RWPE2 (cell line): Measurements from ENCODE around the gene LGALS9.
"Not testable (repeated sequence)": the region's sequence is repeated elsewhere in the genome, so short reads cannot be mapped to it uniquely, and the experiment has no call there.

Source experiments
- ATAC-seq: fragments of 200-7000 bp; cut with Tn5 transposase; 3 replicates; pipeline ENCODE4 v1.9.1; 2021; ENCODE audit warnings: low read depth
- DNase-seq: peaks from one replicate; pipeline ENCODE4 v3.0.0-alpha.2; 2020; ENCODE audit warnings: low spot score
- H3K27ac ChIP-seq: fragments of 450-650 bp; 2 replicates; pipeline ENCODE4 v1.5.1; 2017; ENCODE audit warnings: mild to moderate bottlenecking; ENCODE audit not compliant: poor library complexity, severe bottlenecking
- H3K27me3 ChIP-seq: fragments of 250-450 bp; sonication (Bioruptor Pico); 2 replicates; pipeline ENCODE4 v1.5.1; 2021; ENCODE audit warnings: mild to moderate bottlenecking, moderate library complexity; ENCODE audit not compliant: insufficient read depth, poor library complexity, severe bottlenecking
- H3K36me3 ChIP-seq: fragments of 250-450 bp; sonication (Bioruptor Pico); 2 replicates; pipeline ENCODE4 v1.5.1; 2020; ENCODE audit warnings: low read depth, mild to moderate bottlenecking, moderate library complexity
- H3K4me1 ChIP-seq: fragments of 250-450 bp; sonication (Bioruptor Pico); 2 replicates; pipeline ENCODE4 v1.5.1; 2021; ENCODE audit warnings: mild to moderate bottlenecking, moderate library complexity; ENCODE audit not compliant: insufficient read depth, poor library complexity, severe bottlenecking
- H3K4me3 ChIP-seq: fragments of 250-450 bp; sonication (Bioruptor Pico); 2 replicates; pipeline ENCODE4 v1.5.1; 2021; ENCODE audit warnings: mild to moderate bottlenecking, moderate library complexity; ENCODE audit not compliant: severe bottlenecking
- H3K9me3 ChIP-seq: fragments of 250-450 bp; sonication (Bioruptor Pico); 2 replicates; pipeline ENCODE4 v1.5.1; 2021; ENCODE audit warnings: mild to moderate bottlenecking, moderate library complexity; ENCODE audit not compliant: severe bottlenecking
- TF ChIP-seq, protein P1 (sequence below): fragments of 450-650 bp; IDR thresholded peaks from one replicate; pipeline ENCODE4 v1.5.1; 2017; ENCODE audit warnings: mild to moderate bottlenecking, moderate library complexity; ENCODE audit not compliant: poor library complexity, severe bottlenecking

LGALS9 gene

GRCh38 chr17:27631411-27631760 lies 398 bp downstream of the LGALS9 start:
- Histone ChIP-seq H3K36me3 (no peaks in the 10 kb centered on the region), H3K9me3 (no peaks in the 10 kb centered on the region), H3K27me3 (no peaks in the 10 kb centered on the region), H3K27ac (no peak overlapping the region), H3K4me1 (no peaks in the 10 kb centered on the region), H3K4me3 (no peak overlapping the region)
- ATAC-seq (peak; percentile 47; the same call in 2 of the 3 replicates), DNase-seq (no peak)
- TF ChIP-seq, protein P1, sequence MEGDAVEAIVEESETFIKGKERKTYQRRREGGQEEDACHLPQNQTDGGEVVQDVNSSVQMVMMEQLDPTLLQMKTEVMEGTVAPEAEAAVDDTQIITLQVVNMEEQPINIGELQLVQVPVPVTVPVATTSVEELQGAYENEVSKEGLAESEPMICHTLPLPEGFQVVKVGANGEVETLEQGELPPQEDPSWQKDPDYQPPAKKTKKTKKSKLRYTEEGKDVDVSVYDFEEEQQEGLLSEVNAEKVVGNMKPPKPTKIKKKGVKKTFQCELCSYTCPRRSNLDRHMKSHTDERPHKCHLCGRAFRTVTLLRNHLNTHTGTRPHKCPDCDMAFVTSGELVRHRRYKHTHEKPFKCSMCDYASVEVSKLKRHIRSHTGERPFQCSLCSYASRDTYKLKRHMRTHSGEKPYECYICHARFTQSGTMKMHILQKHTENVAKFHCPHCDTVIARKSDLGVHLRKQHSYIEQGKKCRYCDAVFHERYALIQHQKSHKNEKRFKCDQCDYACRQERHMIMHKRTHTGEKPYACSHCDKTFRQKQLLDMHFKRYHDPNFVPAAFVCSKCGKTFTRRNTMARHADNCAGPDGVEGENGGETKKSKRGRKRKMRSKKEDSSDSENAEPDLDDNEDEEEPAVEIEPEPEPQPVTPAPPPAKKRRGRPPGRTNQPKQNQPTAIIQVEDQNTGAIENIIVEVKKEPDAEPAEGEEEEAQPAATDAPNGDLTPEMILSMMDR: no peak

DNA sequence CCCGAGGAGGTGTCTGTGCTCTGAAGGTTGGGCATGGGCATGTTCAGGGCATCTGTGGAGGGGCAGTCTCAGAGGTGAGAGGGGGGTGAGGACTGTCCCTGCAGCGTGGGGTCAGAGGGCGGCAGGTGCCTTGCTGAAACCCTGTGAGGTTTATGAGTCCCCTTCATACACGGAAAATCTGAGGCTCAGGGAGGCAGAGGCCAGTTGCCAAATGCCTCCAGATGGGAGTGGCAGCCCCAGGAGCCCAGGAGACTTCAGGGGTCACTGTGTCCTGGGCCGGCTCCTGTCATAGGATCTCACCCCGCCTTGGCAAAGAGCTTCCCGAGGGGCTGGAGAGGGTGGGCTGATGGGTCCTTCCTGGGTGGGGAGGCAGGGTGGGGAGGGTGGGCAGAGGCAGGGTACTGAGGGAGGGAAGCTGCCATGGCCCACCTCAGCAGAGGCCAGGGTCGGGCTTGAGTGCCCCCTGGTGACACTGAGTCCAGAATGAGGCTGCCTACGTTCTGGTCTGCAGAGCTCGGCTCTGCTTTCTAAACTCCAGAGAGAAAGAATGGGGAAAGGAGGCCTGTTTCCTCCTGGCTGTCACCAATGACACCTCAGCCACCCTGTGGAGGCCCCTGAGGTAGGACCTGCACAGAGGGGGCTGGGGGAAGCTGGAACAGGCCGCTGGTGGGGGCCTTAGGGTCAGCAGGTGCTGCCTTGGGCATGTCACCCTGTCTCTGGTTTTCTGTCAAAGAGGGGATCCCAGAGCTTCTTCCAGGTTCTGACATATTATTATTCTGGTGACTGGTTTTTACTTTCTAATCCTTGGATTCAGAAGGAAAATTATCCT lies 1.1 kb downstream of the LGALS9 start:
- Histone ChIP-seq H3K36me3 (no peaks in the 10 kb centered on the region), H3K27ac (no peak overlapping the region), H3K4me1 (no peaks in the 10 kb centered on the region), H3K4me3 (no peak overlapping the region), H3K27me3 (no peaks in the 10 kb centered on the region), H3K9me3 (no peaks in the 10 kb centered on the region)
- DNase-seq (no peak), ATAC-seq (no peak)
- TF ChIP-seq, protein P1: no peak

GRCh38 chr17:27632766-27633165 lies 1.8 kb downstream of the LGALS9 start:
- not testable (repeated sequence) for H3K27ac ChIP-seq, H3K36me3 ChIP-seq, ATAC-seq, H3K4me1 ChIP-seq, H3K9me3 ChIP-seq, H3K4me3 ChIP-seq, DNase-seq, H3K27me3 ChIP-seq

DNA sequence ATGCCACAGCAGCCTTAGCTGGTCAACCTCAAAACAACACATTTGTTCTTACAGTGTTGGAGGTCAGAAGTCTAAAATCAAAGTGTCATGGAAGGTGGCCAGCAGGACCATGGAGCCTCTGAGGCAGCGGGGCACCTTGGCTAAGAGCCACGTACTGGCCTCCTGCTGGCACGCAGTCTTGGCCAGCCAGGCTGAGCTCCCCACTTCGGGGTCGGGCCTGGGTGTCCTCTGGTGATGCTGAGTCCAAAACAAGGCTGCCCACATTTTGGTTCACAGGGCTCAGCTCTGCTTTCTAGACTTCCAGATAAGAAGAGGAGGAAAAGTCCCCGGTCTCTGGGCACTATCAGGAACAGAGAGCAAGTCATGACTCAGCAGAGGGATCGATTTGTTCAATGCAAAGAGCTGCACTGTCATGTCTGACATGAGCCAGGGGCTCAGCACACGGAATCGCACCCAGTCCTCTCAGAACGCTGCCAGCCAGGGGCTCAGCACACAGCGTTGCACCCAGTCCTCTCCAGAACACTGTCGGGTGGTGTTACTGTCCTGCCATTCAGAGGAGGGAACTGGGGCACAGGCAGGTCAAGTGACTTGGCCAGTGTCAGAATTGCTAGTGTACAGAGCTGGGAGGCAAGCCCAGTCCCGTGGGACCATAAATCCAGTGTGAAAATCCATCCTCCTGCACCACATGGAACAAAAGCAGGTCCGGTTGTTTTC lies 2.5 kb downstream of the LGALS9 start:
- H3K9me3 ChIP-seq: no peaks in the 10 kb centered on the region
- no peaks in the 10 kb centered on the region for H3K4me1 ChIP-seq
- no peaks in the 10 kb centered on the region for H3K27me3 ChIP-seq
- no peak overlapping the region for H3K27ac ChIP-seq
- ATAC-seq (no peak), DNase-seq (no peak)
- H3K4me3 ChIP-seq: no peak overlapping the region
- TF ChIP-seq, protein P1: no peak
- H3K36me3 ChIP-seq: no peaks in the 10 kb centered on the region

DNA sequence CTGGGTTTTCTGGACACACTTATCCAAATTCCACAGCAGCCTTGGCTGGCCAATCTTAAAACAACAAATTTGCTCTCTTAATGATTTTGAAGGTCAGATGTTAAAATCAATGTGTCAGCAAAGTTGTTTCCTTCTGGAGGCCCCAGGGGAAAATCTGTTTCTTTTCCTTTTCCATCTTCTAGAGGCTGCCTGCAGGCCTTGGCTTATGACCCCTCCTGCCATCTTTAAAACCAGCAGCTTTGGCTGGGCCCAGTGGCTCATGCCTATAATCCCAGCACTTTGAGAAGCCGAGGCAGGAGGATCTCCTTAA lies 3.0 kb downstream of the LGALS9 start:
- H3K27me3 ChIP-seq: no peaks in the 10 kb centered on the region
- TF ChIP-seq, protein P1: no peak
- no peak overlapping the region for H3K4me3 ChIP-seq
- no peaks in the 10 kb centered on the region for H3K36me3 ChIP-seq
- DNase-seq (no peak), ATAC-seq (no peak)
- no peaks in the 10 kb centered on the region for H3K4me1 ChIP-seq
- no peaks in the 10 kb centered on the region for H3K9me3 ChIP-seq
- H3K27ac ChIP-seq: no peak overlapping the region
